Activated gamma-delta T cell (primary cell): ENCODE data around the gene GBP5.
"Not testable (repeated sequence)": the region's sequence is repeated elsewhere in the genome, so short reads cannot be mapped to it uniquely, and the experiment has no call there.

Experiments used
- DNase-seq: peaks from one replicate; lab custom pipeline; 2025; lab: John Stamatoyannopoulos, UW

The GBP5 gene

GRCh38 chr1:89284078-89284763, 11.6 kb upstream of the GBP5 start:
- not testable (repeated sequence) for DNase-seq

GRCh38 chr1:89280766-89281165, 8.1 kb upstream of the GBP5 start:
- DNase-seq = no peak

- DNase-seq = no peak
Observed at GRCh38 chr1:89279011-89279466, 6.4 kb upstream of the GBP5 start.

GRCh38 chr1:89277725-89278124, 5.1 kb upstream of the GBP5 start:
- DNase-seq = no peak

- DNase-seq = no peak
Observed at GRCh38 chr1:89276690-89277089, 4.0 kb upstream of the GBP5 start.

- DNase-seq = no peak
Observed at GRCh38 chr1:89274411-89274857, 1.8 kb upstream of the GBP5 start.

- no peak for DNase-seq
Observed at GRCh38 chr1:89273324-89273778, 691 bp upstream of the GBP5 start.

GRCh38 chr1:89271341-89272015, 1.2 kb downstream of the GBP5 start:
- no peak for DNase-seq

GRCh38 chr1:89270423-89270822, 2.2 kb downstream of the GBP5 start:
- DNase-seq = no peak

- DNase-seq = no peak
Observed at GRCh38 chr1:89269277-89269676, 3.4 kb downstream of the GBP5 start.

GRCh38 chr1:89262643-89263042, 10.0 kb downstream of the GBP5 start:
- DNase-seq = no peak

GRCh38 chr1:89261926-89262515, 10.6 kb downstream of the GBP5 start:
- DNase-seq = no peak

- DNase-seq = no peak
Observed at GRCh38 chr1:89260566-89261255, 11.9 kb downstream of the GBP5 start.

- no peak for DNase-seq
Observed at GRCh38 chr1:89260042-89260441, 12.6 kb downstream of the GBP5 start.

- DNase-seq = no peak
Observed at GRCh38 chr1:89259283-89259971, 13.2 kb downstream of the GBP5 start.

- no peak for DNase-seq
Observed at GRCh38 chr1:89257041-89257440, 15.6 kb downstream of the GBP5 start.

- DNase-seq = not testable (repeated sequence)
Observed at GRCh38 chr1:89255581-89255980, 17.1 kb downstream of the GBP5 start.

GRCh38 chr1:89254658-89255287, 17.9 kb downstream of the GBP5 start:
- DNase-seq = no peak

GRCh38 chr1:89243046-89243445, 29.6 kb downstream of the GBP5 start:
- no peak for DNase-seq
